Measurements from ENCODE around the gene ALK.

- TF ChIP-seq POLR2A (IDR thresholded peaks at IDR 0.05) (no peak), CTCF (IDR thresholded peaks at IDR 0.05) (no peak), EP300 (IDR thresholded peaks at IDR 0.05) (no peak), POLR2AphosphoS5 (IDR thresholded peaks at IDR 0.05) (no peak)
These were observed 474.5 kb downstream of the ALK start for GRCh38 chr2:29446847-29447246.
